ENCODE measurements around the gene MIPEP.

MIPEP gene

GRCh38 chr13:23848019-23848418, 41.2 kb downstream of the MIPEP start:
- TF ChIP-seq CTCF (IDR thresholded peaks at IDR 0.05; ENCODE audit: low read depth, low read length, missing control alignments): no peak
- in situ Hi-C loops (cut with HindIII; ENCODE audit: low sequenced_read_pairs): no loop called here
- H3K4me3 ChIP-seq (ENCODE audit: low read depth, low read length): no peak overlapping the region
- DNase-seq (ENCODE audit: low read depth): no peak

- no peak for TF ChIP-seq CTCF (IDR thresholded peaks at IDR 0.05; ENCODE audit: low read depth, low read length, missing control alignments)
- DNase-seq (ENCODE audit: low read depth): no peak
- H3K4me3 ChIP-seq (ENCODE audit: low read depth, low read length): no peak overlapping the region
- in situ Hi-C loops (cut with HindIII; ENCODE audit: low sequenced_read_pairs): no loop called here
Measured at GRCh38 chr13:23847497-23847896, 41.7 kb downstream of the MIPEP start.

- TF ChIP-seq CTCF (IDR thresholded peaks at IDR 0.05; ENCODE audit: low read depth, low read length, missing control alignments): no peak
- H3K4me3 ChIP-seq (ENCODE audit: low read depth, low read length): no peak overlapping the region
- in situ Hi-C loops (cut with HindIII; ENCODE audit: low sequenced_read_pairs): no loop called here
- no peak for DNase-seq (ENCODE audit: low read depth)
Measured at GRCh38 chr13:23845105-23845725, 44.0 kb downstream of the MIPEP start.

GRCh38 chr13:23844132-23844531, 45.1 kb downstream of the MIPEP start:
- H3K4me3 ChIP-seq (ENCODE audit: low read depth, low read length): no peak overlapping the region
- in situ Hi-C loops (cut with HindIII; ENCODE audit: low sequenced_read_pairs): no loop called here
- no peak for DNase-seq (ENCODE audit: low read depth)
- TF ChIP-seq CTCF (IDR thresholded peaks at IDR 0.05; ENCODE audit: low read depth, low read length, missing control alignments): no peak

GRCh38 chr13:23843436-23843835, 45.8 kb downstream of the MIPEP start:
- in situ Hi-C loops (cut with HindIII; ENCODE audit: low sequenced_read_pairs): no loop called here
- H3K4me3 ChIP-seq (ENCODE audit: low read depth, low read length): no peak overlapping the region
- no peak for DNase-seq (ENCODE audit: low read depth)
- TF ChIP-seq CTCF (IDR thresholded peaks at IDR 0.05; ENCODE audit: low read depth, low read length, missing control alignments): no peak

GRCh38 chr13:23842406-23842805, 46.8 kb downstream of the MIPEP start:
- no peak for TF ChIP-seq CTCF (IDR thresholded peaks at IDR 0.05; ENCODE audit: low read depth, low read length, missing control alignments)
- no peak for DNase-seq (ENCODE audit: low read depth)
- in situ Hi-C loops (cut with HindIII; ENCODE audit: low sequenced_read_pairs): no loop called here
- no peak overlapping the region for H3K4me3 ChIP-seq (ENCODE audit: low read depth, low read length)
